ENCODE results near the gene LRTM2. TPM values are rescaled to one million over a fixed set of nuclear protein-coding genes. Genes with fewer than 3 reads are reported as not detected.

The LRTM2 gene
- total and polyA plus RNA-seq, 4 donors, result not detected

Other genes starting within 250 kb of the LRTM2 start
- gene FBXL14, start 226.0 kb upstream of the LRTM2 start, total RNA-seq, result 1 to 10 TPM; 5.1 to 7.5 TPM
- 1 to 10 TPM in 1 of 2 donors, under 1 TPM in 1; 0.67 to 4.8 TPM for gene FBXL14, start 226.0 kb upstream of the LRTM2 start, polyA plus RNA-seq
- gene WNT5B, start 191.3 kb upstream of the LRTM2 start, total RNA-seq, result 1 to 10 TPM in 1 of 2 donors, under 1 TPM in 1; 0.59 to 2.4 TPM
- 1 to 10 TPM in 1 of 2 donors, under 1 TPM in 1; 0.92 to 1.0 TPM for gene WNT5B, start 191.3 kb upstream of the LRTM2 start, polyA plus RNA-seq
- gene ADIPOR2, start 129.5 kb upstream of the LRTM2 start, total RNA-seq, result 10 to 100 TPM; 42.5 to 68.3 TPM
- 10 to 100 TPM; 26.6 to 40.8 TPM for gene ADIPOR2, start 129.5 kb upstream of the LRTM2 start, polyA plus RNA-seq
- 1 to 10 TPM; 1.5 to 2.8 TPM for gene CACNA2D4, start 98.1 kb downstream of the LRTM2 start, total RNA-seq
- gene CACNA2D4, start 98.1 kb downstream of the LRTM2 start, polyA plus RNA-seq, result 1 to 10 TPM in 1 of 2 donors, under 1 TPM in 1; 0.82 to 1.0 TPM
- 1 to 10 TPM; 3.5 to 5.1 TPM for gene DCP1B, start 183.9 kb downstream of the LRTM2 start, total RNA-seq
- 1 to 10 TPM; 4.0 to 5.5 TPM for gene DCP1B, start 183.9 kb downstream of the LRTM2 start, polyA plus RNA-seq
- gene CACNA1C, start 232.4 kb downstream of the LRTM2 start, total RNA-seq, result 1 to 10 TPM in 1 of 2 donors, under 1 TPM in 1; 0.37 to 1.9 TPM
- gene CACNA1C, start 232.4 kb downstream of the LRTM2 start, polyA plus RNA-seq, result under 1 TPM; 0.23 to 0.44 TPM

Measured in liver (tissue), 4 donors.